Stimulated activated CD8-positive, alpha-beta memory T cell treated with anti-CD3 and anti-CD28 coated beads, Interleukin-15, amount 100 ng/mL, for 24 hours (primary cell): Measurements from ENCODE around the gene ZNF556.
"Not testable (repeated sequence)": the region's sequence is repeated elsewhere in the genome, so short reads cannot be mapped to it uniquely, and the experiment has no call there.

Experiments used
- DNase-seq: peaks from one replicate; pipeline ENCODE4 v3.0.0-alpha.2; 2020; ENCODE audit warnings: low read depth

ZNF556 gene

GRCh38 chr19:2853015-2853606 is 14.0 kb upstream of the ZNF556 start:
- no peak for DNase-seq

DNA sequence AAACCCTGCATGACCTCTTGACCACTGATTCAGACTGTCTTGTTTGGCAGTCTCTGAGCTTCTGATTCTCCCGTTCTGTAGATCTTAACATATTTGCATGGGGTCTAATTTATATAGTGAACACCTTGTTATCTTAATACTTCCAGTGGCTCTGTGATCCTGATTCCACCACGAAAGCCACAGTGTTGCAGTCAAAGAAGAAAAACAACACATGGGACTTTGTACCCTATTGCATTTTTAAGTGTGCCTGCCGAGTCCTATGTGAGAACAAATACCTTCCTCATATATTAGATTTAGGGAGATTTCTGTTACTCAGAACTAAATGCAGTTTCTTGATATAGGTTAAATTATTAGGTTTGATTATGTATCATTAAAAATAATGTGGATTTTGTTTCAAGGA is 12.3 kb upstream of the ZNF556 start:
- no peak for DNase-seq

DNA sequence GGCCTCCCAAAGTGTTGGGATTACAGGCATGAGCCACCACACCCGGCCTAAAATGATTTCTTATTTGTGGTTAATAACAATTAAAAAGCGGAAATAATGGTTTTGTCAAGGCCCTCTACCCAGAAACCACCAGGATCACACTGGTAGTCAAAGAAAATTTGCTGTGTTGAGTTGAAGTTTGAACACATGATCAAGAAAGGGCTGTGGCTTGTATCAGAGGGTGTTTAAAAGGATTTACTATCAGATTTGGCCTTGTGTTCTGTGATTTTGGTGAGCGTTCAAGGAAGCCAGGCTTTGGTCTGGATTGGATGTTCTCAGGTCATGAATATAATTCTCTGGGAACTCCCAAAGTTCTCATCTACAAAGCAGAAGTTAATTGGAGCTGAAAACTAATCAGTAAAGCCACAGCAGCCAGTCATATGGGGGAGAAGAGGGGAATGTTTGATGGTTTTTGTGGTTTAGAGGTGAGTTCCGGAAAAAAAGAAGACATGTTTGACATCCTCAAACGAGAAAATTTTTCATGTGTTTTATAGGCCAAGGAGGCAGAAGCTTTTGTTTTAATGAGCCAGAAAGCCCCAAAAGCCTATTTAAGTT is 10.6 kb upstream of the ZNF556 start:
- no peak for DNase-seq

- no peak for DNase-seq
Measured at GRCh38 chr19:2858864-2859263, 8.3 kb upstream of the ZNF556 start.

DNA sequence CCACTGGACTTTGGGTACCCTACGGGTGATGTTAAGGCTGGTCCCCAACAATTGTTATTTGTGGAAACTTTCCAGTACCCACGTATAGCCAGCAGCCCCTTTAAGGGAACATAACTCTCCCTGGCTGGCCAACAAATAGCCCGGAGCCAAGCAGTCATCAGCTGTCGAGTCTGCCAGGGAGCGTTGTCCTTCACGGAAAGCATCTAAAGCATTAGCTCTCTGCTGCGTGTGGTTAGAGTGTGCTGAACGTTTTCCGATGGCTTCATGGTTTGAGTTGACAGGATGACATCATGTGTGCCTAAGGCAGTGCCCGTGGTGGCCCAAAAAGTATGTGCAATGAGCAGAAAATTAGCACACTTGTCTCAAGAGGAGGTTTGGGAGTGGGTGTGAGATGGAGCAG is 3.3 kb upstream of the ZNF556 start:
- DNase-seq = no peak

DNA sequence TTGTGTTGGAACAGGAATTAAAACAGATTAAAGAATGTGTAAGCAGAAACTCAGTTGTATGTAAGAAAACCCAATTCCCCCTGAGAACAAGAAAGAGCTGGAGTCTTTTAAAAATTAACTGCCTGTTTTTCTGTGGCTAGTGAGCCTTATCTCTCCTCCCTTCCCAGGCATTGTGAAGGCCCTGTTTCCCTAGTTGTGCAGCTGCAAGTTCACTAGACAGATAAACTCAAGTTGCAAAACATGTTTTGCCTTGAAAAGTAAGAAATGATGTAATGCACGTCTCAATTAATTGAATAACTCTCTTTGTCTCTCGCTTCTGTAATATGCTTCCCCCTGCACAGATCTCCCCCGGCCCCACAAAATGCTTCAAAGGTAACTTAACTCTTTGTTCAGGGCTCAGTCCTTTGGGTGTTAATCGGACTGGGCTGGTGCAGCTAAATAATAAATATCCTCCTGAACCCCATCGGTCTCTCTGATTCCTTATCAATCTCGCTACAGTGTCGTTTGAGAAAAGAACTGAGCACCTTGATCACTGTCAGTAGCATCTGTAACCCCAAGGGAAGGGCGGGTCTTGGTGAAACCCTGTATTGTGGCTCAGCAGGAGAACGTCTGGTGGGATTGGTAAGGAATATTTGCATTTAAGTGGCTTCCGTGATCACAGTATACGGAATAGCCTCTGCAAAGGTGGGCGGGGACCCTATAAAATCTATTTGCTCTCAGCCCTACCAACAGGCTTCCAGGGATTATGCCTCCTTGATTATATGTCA is 1.6 kb upstream of the ZNF556 start:
- no peak for DNase-seq

GRCh38 chr19:2866495-2867024 is 575 bp upstream of the ZNF556 start:
- no peak for DNase-seq

- no peak for DNase-seq
Measured at GRCh38 chr19:2869618-2870017, 2.5 kb downstream of the ZNF556 start.

DNA sequence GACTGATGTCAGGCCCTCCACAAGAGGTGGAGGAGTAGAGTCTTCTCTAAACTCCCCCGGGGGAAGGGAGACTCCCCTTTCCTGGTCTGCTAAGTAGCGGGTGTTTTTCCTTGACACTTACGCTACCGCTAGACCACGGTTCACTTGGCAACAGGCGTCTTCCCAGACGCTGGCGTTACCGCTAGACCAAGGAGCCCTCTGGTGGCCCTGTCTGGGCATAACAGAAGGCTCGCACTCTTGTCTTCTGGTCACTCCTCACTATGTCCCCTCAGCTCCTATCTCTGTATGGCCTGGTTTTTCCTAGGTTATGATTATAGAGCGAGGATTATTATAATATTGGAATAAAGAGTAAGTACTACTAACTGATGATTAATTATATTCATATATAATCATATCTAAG is 5.0 kb downstream of the ZNF556 start:
- DNase-seq = not testable (repeated sequence)

DNA sequence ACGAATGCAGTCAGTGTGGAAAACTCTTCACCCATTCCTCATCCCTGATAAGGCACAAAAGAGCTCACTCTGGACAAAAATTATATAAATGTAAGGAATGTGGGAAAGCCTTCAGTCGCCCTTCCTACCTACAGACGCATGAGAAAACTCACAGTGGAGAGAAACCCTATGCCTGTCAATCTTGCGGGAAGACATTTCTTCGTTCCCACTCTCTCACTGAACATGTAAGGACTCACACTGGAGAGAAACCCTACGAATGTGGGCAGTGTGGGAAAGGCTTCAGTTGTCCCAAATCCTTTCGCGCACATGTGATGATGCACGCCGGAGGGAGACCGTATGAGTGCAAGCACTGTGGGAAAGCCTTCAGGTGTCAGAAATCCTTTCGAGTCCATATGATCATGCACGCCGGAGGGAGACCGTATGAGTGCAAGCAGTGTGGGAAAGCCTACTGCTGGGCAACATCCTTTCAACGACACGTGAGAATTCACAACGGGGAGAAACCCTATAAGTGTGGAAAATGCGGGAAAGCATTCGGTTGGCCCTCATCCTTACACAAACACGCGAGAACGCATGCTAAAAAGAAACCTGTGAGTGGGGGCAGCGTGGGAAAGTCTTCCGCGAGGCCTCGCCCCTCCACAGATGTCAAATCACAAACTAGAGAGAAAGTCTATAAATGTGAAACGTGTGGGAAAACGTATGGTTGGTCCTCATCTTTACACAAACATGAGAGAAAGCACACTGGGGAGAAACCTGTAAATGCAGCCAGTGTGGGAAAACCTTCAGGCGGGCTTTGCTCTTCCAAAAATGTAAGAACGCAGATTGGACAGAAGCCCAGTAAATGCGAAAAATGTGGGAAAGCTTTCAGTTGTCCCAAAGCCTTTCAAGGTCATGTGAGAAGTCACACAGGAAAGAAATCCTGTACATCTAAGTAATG is 10.5 kb downstream of the ZNF556 start:
- DNase-seq = no peak

- no peak for DNase-seq
Measured at GRCh38 chr19:2883686-2884439, 16.7 kb downstream of the ZNF556 start.

DNA sequence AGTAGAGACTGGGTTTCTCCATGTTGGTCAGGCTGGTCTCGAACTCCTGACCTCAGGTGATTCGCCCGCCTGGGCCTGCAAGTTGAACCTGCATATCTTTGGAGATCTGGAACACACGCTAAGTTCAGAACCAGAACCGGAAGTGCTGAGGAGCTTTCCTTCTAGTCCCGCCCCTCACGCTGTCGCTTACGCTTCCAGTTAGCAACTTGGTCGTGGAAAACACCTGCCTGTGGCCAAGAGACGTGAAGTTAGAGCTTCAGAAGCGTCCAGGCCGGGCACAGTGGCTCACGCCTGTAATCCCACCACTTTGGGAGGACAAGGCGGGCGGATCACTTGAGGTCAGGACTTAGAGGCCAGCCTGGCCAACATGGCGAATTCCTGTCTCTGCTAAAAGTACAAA is 18.6 kb downstream of the ZNF556 start:
- DNase-seq = no peak

DNA sequence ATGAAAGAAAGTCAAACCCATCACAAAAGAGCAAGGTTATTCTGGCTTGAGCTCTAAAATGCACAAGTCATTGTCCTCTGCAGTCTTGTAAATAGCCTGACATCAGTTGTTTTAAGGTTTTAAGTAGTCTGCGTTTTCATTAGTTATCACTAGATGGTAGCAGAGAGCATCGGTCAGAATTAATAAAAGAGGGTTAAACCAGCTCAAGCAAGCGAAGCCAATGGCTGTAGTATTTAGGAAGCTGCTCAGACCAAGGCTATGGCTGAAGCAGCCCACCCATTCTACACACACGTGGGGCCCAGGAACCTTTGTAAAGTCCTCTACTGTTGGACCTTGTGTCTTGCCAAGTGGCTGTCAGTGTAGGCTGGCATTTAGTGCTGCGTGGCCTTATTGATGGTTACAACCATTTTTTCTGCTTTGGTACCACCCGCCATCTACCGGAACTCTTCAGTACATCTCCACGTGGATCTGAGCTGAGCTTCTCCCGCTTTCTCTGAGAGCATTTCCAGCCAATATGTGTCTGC is 20.3 kb downstream of the ZNF556 start:
- no peak for DNase-seq

DNA sequence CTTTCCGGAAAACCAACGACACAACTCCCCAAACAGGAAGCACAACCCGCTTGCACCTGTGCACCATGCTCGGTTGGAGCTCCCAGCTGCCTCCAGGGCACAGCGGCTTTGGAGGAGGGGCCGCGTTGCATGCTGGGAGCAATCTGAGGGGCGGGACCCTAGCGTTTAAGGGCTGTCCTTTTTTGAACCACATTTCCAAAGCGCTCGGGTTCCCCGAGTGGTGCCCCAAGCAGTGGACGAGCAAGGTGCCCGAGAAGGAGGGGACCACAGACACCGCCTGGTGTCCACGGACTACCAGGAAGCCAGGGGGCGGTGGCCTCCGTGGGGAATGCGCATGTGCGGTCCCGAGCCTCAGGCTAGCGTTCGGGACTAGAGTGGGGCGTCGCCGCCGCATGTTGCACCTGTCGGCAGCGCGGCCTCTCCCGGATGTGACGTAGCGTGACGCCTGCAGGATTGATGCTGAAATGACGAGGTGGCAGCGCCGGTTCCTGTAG is 21.6 kb downstream of the ZNF556 start:
- DNase-seq = peak; percentile 29

- not testable (repeated sequence) for DNase-seq
Measured at GRCh38 chr19:2890531-2890930, 23.4 kb downstream of the ZNF556 start.

GRCh38 chr19:2896694-2897093 is 29.6 kb downstream of the ZNF556 start:
- no peak for DNase-seq

- DNase-seq = peak; percentile 84
Measured at GRCh38 chr19:2900296-2901252, 33.4 kb downstream of the ZNF556 start, which contains the start of gene ZNF57. ZNF57 (plus strand) TSS chr19:2900928; CDS start chr19:2901046, 118 bp downstream.

DNA sequence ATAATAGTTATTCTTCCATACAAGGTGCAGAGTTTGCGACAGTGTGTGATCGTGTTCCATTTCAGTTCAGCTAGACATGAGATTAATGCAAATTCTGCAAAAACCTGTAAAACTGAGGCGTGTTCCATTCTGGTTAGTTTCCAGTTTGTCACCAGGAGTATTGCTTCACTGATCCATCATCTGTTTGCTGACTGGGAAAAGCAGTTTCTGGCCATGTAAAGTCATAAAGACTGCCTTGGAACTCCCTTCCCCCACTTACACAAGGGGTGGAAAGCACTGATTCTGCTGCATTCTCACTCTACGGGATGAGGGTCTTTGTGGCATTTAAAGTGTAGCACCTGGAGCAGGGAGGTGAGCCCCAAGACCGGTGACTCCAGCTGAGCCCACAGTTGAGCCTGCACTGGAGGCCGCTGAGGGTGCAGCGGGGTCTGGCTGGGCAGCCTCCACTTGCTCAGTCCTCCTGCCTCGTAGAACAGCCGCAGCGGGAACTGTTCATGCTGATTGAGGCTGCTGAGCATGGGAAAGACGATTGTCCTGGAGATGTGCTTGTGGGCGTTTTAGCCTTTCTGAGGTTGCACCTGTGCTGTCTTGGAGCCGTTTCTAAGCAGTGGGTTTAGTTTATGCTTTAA is 35.6 kb downstream of the ZNF556 start:
- DNase-seq = no peak

- not testable (repeated sequence) for DNase-seq
Measured at GRCh38 chr19:2903326-2903725, 36.2 kb downstream of the ZNF556 start.
